GM18505 (cell line): Measurements from ENCODE around the gene MGLL.

Experiments used
- ATAC-seq: cut with Tn5 transposase; IDR thresholded peaks from one replicate; pipeline ENCODE4 v1.9.1; 2021; ENCODE audit not compliant: unreplicated experiment
- POLR2A ChIP-seq: IDR thresholded peaks from 4 replicates; pipeline ENCODE4 v1.6.1; 2011; ENCODE audit warnings: borderline replicate concordance; ENCODE audit not compliant: insufficient read depth, insufficient read length; ENCODE audit errors: extremely low read depth

MGLL gene

DNA sequence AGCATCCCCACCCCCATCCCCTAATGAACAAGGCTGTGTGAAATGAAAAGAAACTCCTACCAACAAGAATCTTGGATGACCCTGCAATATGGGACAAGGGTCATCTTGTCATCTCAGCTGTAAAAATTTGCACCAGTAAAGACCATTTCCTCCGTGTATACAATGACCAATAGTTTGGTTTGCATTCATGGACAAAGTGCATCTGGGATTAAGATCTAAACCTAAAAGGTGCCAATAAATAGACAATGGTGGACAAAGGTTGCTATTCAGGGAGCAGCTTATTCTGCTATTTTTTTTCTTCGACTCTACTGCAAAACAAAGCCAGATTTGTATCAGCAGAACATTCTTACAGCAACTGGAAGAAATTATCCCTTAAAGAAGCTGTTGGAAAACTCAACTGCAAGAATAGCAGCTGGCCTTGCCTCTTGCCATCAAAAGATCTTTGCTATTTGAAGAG lies 8.0 kb downstream of the MGLL start:
- no peak for ATAC-seq
- TF ChIP-seq POLR2A: no peak

- no peak for ATAC-seq
These were observed 10.2 kb downstream of the MGLL start for GRCh38 chr3:127812151-127812550.

DNA sequence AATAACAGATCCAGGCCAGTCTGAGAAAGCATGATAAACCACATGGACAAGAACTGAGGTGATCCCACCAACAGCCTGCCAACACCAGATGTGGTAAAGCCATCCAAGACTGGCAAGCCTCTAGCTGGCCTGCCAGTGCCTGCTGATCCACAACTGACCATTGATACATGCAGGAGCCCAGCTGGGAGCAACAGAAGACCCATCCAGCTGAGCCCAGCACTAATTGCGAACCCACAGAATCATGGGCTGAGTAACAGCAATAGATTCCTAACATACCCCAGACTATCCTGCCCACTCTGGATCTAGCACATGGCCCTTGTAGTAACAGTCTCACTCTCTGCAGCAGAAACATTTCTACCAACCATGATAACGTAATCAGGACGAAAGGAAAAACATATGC lies 10.6 kb downstream of the MGLL start:
- ATAC-seq: no peak
- no peak for TF ChIP-seq POLR2A

More at GRCh38 chr3:127812151-127812550, 10.2 kb downstream of the MGLL start:
- TF ChIP-seq POLR2A: no peak

- TF ChIP-seq POLR2A: no peak
- ATAC-seq: no peak
These were observed 12.7 kb downstream of the MGLL start for GRCh38 chr3:127809611-127810010.

DNA sequence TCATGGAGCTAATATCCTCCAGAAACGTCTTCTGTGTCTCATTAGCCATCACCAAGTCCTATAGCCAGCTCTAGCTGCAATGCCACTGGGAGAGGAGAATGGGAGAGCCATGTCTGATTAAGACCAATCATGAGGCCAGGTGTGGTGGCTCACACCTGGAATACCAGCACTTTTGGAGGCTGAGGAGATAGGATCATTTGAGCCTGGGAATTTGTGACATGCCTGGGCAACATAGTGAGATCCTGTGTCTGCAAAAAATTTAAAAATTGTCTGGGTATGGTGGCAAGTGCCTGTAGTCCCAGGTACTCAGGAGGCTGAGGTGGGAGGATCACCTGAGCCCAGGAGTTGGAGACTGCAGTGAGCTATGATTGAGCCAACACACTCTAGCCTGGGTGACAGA lies 13.1 kb downstream of the MGLL start:
- no peak for ATAC-seq
- TF ChIP-seq POLR2A: no peak

- TF ChIP-seq POLR2A: no peak
- ATAC-seq: no peak
These were observed 14.1 kb downstream of the MGLL start for GRCh38 chr3:127808197-127808596.

DNA sequence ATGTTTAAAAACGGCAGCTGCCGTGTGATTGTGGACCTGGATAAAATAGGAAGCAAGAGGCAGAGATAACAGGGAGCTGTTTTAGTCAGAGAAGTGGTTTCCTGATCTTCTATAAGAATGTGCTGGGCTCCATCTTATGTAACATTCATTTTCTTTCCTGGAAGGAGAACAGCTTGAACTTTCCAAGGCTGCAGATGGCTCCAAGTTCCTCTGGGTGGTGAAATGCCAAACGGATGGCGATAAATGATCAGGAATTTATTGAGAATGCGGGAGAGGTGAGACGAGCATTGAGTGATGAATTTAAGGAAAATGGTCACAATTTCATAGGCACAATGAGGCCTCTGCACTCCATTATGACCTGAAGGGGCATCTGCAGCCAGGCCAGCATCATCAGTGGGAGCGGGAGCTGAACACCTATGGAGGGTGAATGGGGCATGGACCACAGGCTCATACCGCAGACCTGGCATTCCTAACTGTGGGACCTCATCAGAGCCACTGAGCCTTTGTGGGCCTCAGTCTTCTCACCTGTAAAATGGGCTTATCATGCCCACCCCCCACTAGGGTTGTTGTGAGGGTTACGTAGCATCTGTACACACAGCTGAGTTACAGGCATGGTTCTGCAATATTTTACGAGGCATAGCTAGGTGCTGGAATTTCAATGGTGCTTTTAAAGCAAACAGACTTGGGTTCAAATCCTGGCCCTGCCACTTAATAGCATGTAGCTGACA lies 17.1 kb downstream of the MGLL start:
- no peak for TF ChIP-seq POLR2A
- no peak for ATAC-seq

GRCh38 chr3:127804141-127804540 lies 18.2 kb downstream of the MGLL start:
- no peak for ATAC-seq
- TF ChIP-seq POLR2A: no peak

DNA sequence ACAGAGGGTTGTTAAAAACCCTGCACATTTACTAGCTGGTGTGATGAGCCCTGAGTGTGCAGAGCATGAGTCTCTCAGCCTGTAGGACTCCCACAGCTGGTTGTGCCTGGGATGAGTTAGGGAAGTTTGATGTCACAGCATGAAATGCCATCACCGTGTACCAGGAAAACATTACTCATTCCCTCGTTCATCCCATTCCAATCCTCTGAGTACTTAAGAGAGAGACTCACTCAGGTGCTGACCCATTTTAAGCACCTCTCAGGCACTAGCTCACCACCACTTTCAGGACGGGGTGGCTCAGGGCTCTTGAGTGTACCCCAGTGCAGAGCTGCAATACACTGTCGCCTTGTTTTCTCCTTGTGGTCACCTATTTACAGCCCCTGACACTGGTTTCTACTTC lies 18.7 kb downstream of the MGLL start:
- ATAC-seq: no peak
- no peak for TF ChIP-seq POLR2A

GRCh38 chr3:127802606-127803005 lies 19.7 kb downstream of the MGLL start:
- ATAC-seq: no peak
- no peak for TF ChIP-seq POLR2A

GRCh38 chr3:127801731-127802313 lies 20.5 kb downstream of the MGLL start:
- TF ChIP-seq POLR2A: no peak
- ATAC-seq: no peak

DNA sequence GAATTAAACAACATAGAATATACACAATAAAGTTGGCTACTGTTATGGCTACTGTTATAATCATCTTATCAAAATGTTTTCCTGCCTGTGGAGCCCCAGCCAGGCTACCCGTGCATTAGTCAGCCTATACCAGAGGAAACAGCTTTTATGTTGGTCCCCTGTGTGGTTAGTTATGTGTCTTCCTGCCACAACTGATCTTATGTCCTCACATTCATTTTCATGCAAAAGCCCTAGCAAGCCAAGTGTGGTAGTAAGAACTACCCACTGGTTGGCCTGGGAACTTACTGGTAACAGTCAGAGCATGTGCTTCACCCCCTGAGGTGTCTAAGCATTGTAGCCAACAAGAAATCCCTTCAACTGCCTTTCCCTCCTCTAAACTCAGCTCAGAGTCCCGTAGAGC lies 21.8 kb downstream of the MGLL start:
- no peak for TF ChIP-seq POLR2A
- ATAC-seq: no peak

- TF ChIP-seq POLR2A: no peak
- no peak for ATAC-seq
These were observed 22.7 kb downstream of the MGLL start for GRCh38 chr3:127799476-127800222.

DNA sequence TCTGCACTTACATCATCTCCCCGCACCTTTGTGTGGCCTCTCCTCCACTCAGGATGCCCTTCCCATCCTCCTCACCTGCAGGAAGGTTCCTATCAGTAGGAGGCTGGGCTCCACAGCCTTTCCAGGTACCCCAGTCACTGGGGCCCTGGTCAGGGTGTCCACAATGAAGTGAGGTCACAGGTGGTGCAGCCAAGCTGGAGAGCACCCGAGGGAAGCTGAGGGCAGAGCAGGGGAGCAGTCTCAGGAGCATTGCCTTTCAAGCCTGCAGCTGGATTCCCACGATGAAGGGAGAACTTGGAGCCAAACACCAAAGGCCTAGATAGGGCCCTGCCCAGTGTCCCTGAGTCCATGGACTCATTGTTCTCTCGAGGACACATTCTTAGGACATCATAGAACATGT lies 23.6 kb downstream of the MGLL start:
- ATAC-seq: no peak
- TF ChIP-seq POLR2A: no peak
